GM12891 (cell line): ENCODE data around the gene PDZRN3.

Source experiments
- PAX5 ChIP-seq: IDR thresholded peaks from 2 replicates; pipeline ENCODE4 v1.6.1; 2011; ENCODE audit warnings: low read length, moderate library complexity, mild to moderate bottlenecking; ENCODE audit not compliant: insufficient read depth, severe bottlenecking
- POLR2A ChIP-seq: IDR thresholded peaks from 2 replicates; pipeline ENCODE4 v1.6.1; 2011; ENCODE audit warnings: low read depth, low read length, control low read depth
- POLR2AphosphoS5 ChIP-seq: IDR thresholded peaks from 2 replicates; pipeline ENCODE4 v1.6.1; 2011; ENCODE audit warnings: low read depth, low read length, control low read depth
- POU2F2 ChIP-seq: IDR thresholded peaks from 2 replicates; pipeline ENCODE4 v1.6.1; 2011; ENCODE audit warnings: low read depth, mild to moderate bottlenecking, control low read depth, low read length, moderate library complexity
- SPI1 ChIP-seq: IDR thresholded peaks from 2 replicates; pipeline ENCODE4 v1.6.1; 2011; ENCODE audit warnings: low read depth, low read length, control low read depth
- TAF1 ChIP-seq: IDR thresholded peaks from 2 replicates; pipeline ENCODE4 v1.6.1; 2011; ENCODE audit warnings: low read depth, low read length, control low read depth

- TF ChIP-seq PAX5 (no peak), POLR2AphosphoS5 (no peak), POLR2A (no peak), SPI1 (no peak), TAF1 (no peak), POU2F2 (no peak)
Measured at GRCh38 chr3:73658227-73658626, 33.5 kb upstream of the PDZRN3 start.
